GM06990 (cell line): Measurements from ENCODE around the gene COLQ.

Source experiments
- DNase-seq: peaks from one replicate; pipeline ENCODE4 v3.0.0-alpha.2; 2011; ENCODE audit not compliant: insufficient read length; ENCODE audit errors: extremely low read depth
- H3K27me3 ChIP-seq: replicated peaks from 2 replicates; pipeline ENCODE4 v1.6.0; 2011; ENCODE audit warnings: low read length; ENCODE audit not compliant: control insufficient read depth, insufficient read depth
- H3K36me3 ChIP-seq: 2 replicates; pipeline ENCODE4 v1.5.1; 2011; ENCODE audit warnings: low read length; ENCODE audit not compliant: control insufficient read depth, insufficient read depth
- H3K4me3 ChIP-seq: replicated peaks from 2 replicates; pipeline ENCODE4 v1.5.1; 2011; ENCODE audit warnings: low read depth, mild to moderate bottlenecking, control low read depth, low read length
- CTCF ChIP-seq: IDR thresholded peaks from 2 replicates; pipeline ENCODE4 v1.5.1; 2011; ENCODE audit warnings: low read length, control low read depth, mild to moderate bottlenecking, inconsistent platforms; ENCODE audit not compliant: insufficient read depth, poor library complexity, severe bottlenecking

Gene COLQ

GRCh38 chr3:15501126-15501525, 20.4 kb downstream of the COLQ start:
- no peak for TF ChIP-seq CTCF
- no peak overlapping the region for H3K4me3 ChIP-seq
- DNase-seq: no peak
- no peaks in the 10 kb centered on the region for H3K36me3 ChIP-seq
- no peaks in the 10 kb centered on the region for H3K27me3 ChIP-seq

- Histone ChIP-seq H3K36me3 (no peaks in the 10 kb centered on the region), H3K27me3 (no peaks in the 10 kb centered on the region), H3K4me3 (no peak overlapping the region)
- DNase-seq: no peak
- TF ChIP-seq CTCF: no peak
Measured at GRCh38 chr3:15500107-15500724, 21.3 kb downstream of the COLQ start.

- no peak for DNase-seq
- H3K4me3 ChIP-seq: no peak overlapping the region
- TF ChIP-seq CTCF: no peak
- H3K27me3 ChIP-seq: no peaks in the 10 kb centered on the region
- no peaks in the 10 kb centered on the region for H3K36me3 ChIP-seq
Measured at GRCh38 chr3:15499536-15499935, 22.0 kb downstream of the COLQ start.

GRCh38 chr3:15498431-15499214, 22.9 kb downstream of the COLQ start:
- no peaks in the 10 kb centered on the region for H3K36me3 ChIP-seq
- no peak for TF ChIP-seq CTCF
- H3K4me3 ChIP-seq: no peak overlapping the region
- no peaks in the 10 kb centered on the region for H3K27me3 ChIP-seq
- no peak for DNase-seq

GRCh38 chr3:15497964-15498363, 23.5 kb downstream of the COLQ start:
- no peak overlapping the region for H3K4me3 ChIP-seq
- DNase-seq: no peak
- H3K27me3 ChIP-seq: no peaks in the 10 kb centered on the region
- H3K36me3 ChIP-seq: no peaks in the 10 kb centered on the region
- no peak for TF ChIP-seq CTCF
